Stimulated activated naive CD8-positive, alpha-beta T cell treated with anti-CD3 and anti-CD28 coated beads, Interleukin-15, Interleukin-2, amounts not matched to agents 100 ng/mL and 50 ng/mL, for 24 hours (primary cell): ENCODE data around the gene SEMA3F.

Source experiments
- H3K27ac Mint-ChIP-seq: one replicate; pipeline ENCODE4 v1.8.0; 2021; ENCODE audit warnings: mild to moderate bottlenecking, mixed read lengths
- H3K27me3 Mint-ChIP-seq: one replicate; pipeline ENCODE4 v1.8.0; 2021; ENCODE audit warnings: mixed read lengths
- H3K36me3 Mint-ChIP-seq: one replicate; pipeline ENCODE4 v1.8.0; 2021; ENCODE audit warnings: low read depth, mixed read lengths
- H3K4me1 Mint-ChIP-seq: one replicate; pipeline ENCODE4 v1.8.0; 2021; ENCODE audit warnings: low read depth, mixed read lengths
- H3K4me3 Mint-ChIP-seq: one replicate; pipeline ENCODE4 v1.8.0; 2021; ENCODE audit warnings: mild to moderate bottlenecking, mixed read lengths
- H3K9me3 Mint-ChIP-seq: one replicate; pipeline ENCODE4 v1.8.0; 2021; ENCODE audit warnings: mixed read lengths

The SEMA3F gene

GRCh38 chr3:50157827-50158529 is 2.9 kb downstream of the SEMA3F start:
- H3K4me1 Mint-ChIP-seq, result peaks cover 11% of the 10 kb centered on the region
- no peaks in the 10 kb centered on the region for H3K9me3 Mint-ChIP-seq
- H3K27me3 Mint-ChIP-seq, result peaks cover 37% of the 10 kb centered on the region
- H3K27ac Mint-ChIP-seq, result no peak overlapping the region
- H3K4me3 Mint-ChIP-seq, result no peak overlapping the region
- H3K36me3 Mint-ChIP-seq, result no peaks in the 10 kb centered on the region

DNA sequence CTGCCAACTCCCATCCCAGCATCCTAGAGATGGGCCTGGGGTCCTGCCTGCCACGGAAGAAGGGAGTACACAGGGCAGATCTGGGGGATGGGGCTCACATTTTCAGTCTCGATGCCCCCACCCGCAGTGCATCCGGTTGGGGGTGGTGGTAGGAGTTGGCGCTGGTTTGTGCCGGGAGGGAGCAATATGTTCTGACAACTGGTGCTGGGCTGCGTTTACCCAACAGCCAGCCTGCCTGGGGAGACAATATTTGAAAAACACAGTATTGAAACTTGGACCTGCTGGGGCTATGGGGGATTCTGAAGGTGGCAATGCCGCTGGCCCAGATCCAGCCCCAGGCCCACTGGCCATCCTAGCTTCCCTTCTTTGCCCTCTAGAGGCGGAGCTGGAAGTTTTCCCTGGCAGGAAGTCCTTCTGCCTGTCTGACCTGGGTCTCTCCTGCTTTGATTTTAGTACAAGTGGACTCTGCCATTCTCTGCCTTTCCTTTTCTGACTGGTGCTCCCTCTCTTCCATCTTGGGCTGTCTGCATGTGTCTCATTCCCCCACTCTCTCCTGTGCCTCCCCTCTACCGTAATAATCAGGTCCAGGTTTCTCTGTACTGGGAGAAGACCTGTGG is 3.5 kb downstream of the SEMA3F start:
- no peaks in the 10 kb centered on the region for H3K36me3 Mint-ChIP-seq
- no peak overlapping the region for H3K27ac Mint-ChIP-seq
- H3K4me3 Mint-ChIP-seq, result no peak overlapping the region

GRCh38 chr3:50160561-50160983 is 5.4 kb downstream of the SEMA3F start:
- no peaks in the 10 kb centered on the region for H3K9me3 Mint-ChIP-seq
- peaks cover 22% of the 10 kb centered on the region for H3K27me3 Mint-ChIP-seq
- peaks cover 4% of the 10 kb centered on the region for H3K4me1 Mint-ChIP-seq
- no peaks in the 10 kb centered on the region for H3K36me3 Mint-ChIP-seq
- no peak overlapping the region for H3K27ac Mint-ChIP-seq
- H3K4me3 Mint-ChIP-seq, result no peak overlapping the region

More for the DNA sequence above, 3.5 kb downstream of the SEMA3F start:
- Mint-ChIP-seq H3K27me3 (peaks cover 30% of the 10 kb centered on the region), H3K4me1 (peaks cover 11% of the 10 kb centered on the region), H3K9me3 (no peaks in the 10 kb centered on the region)

DNA sequence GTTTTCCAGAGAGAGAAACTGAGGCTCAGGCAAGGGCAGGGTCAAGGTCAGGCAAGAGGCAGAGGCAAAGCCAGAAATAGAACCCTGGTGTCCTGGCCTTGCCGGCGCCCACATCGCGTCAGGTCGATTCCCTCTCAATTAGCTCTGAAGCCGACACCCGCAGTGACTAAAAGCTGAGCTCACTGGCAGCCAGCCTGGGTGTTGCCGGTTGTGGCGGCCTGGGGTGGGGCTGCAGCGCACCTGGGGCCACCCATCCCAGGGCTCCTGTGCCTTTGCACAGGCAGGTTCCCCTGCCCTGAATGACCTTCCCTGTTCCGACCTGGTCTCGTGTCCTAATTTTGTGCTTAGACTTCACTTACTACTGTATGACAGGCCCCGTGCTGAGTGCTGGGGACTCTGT is 6.2 kb downstream of the SEMA3F start:
- no peak overlapping the region for H3K27ac Mint-ChIP-seq
- H3K36me3 Mint-ChIP-seq, result no peaks in the 10 kb centered on the region
- no peaks in the 10 kb centered on the region for H3K4me1 Mint-ChIP-seq
- peaks cover 15% of the 10 kb centered on the region for H3K27me3 Mint-ChIP-seq
- no peak overlapping the region for H3K4me3 Mint-ChIP-seq
- H3K9me3 Mint-ChIP-seq, result no peaks in the 10 kb centered on the region

GRCh38 chr3:50162034-50162883 is 7.1 kb downstream of the SEMA3F start:
- H3K27ac Mint-ChIP-seq, result no peak overlapping the region
- no peaks in the 10 kb centered on the region for H3K9me3 Mint-ChIP-seq
- no peak overlapping the region for H3K4me3 Mint-ChIP-seq
- H3K27me3 Mint-ChIP-seq, result peaks cover 11% of the 10 kb centered on the region
- H3K4me1 Mint-ChIP-seq, result no peaks in the 10 kb centered on the region
- H3K36me3 Mint-ChIP-seq, result no peaks in the 10 kb centered on the region

DNA sequence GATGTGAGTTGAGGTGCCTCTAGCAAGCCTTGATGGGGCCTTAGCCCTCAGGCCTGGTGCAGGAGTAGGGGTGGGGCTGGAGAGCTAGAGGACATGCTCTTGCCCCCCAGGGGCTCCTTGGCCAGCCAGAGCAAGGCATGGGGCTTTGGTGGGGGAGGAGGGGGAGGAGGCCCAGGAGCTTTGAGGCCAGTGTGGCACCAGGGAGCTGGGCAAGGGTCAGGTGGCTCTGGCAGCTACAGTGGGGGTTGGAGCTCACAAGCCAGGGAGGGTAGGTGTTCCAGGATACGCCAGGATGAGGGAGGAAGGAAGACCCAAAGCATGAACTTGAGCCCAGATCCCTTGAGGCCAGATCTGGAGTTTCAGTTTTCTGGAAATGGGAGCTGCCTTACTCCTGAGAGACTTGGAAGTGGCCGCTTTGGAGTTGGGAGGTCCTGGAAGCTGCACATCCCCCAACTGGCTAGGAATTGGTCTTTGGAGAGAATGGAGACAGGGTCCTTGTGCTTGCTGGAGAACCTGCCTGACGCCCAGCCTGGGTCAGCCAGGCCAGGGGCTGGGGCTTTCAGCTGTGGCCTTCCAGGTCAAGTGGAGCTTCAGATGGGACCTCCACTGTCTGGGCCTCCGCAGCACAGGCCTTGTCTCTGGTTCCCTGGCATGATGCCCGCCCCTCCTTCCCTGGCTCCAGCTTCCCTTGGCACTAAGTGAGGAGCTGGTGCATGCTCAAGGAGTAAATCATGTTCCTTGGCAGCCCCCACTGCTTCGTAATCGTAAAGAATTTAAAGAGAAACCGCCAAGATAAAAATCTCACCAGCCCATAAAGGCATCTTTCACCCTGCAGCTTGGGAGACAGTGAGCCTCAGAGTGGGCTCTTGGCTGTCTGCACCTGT is 8.7 kb downstream of the SEMA3F start:
- Mint-ChIP-seq H3K36me3 (no peaks in the 10 kb centered on the region), H3K9me3 (no peaks in the 10 kb centered on the region), H3K27ac (no peak overlapping the region), H3K4me3 (no peak overlapping the region), H3K4me1 (no peaks in the 10 kb centered on the region), H3K27me3 (peaks cover 2% of the 10 kb centered on the region)

DNA sequence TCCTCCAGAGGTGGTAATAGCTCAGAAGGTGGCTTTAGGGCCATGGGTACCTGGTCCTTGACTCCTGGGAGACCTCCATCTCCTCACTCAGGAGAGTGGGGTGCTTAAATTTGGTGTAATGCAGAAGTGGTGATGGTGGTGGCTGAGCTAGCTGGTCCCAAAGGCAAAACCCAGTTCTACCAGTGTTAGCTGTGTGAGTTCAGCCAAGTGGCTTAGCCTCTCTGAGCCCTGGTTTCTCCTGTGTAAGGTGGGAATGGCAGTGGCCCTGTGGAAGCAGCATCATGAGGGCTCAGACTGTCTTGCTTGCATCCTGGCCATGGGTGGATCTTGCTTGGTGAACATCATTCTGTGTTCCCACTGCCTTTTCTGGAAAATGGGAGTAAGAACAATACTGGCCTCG is 9.4 kb downstream of the SEMA3F start:
- Mint-ChIP-seq H3K36me3 (no peaks in the 10 kb centered on the region), H3K27me3 (no peaks in the 10 kb centered on the region), H3K27ac (no peak overlapping the region), H3K4me3 (no peak overlapping the region), H3K4me1 (no peaks in the 10 kb centered on the region), H3K9me3 (no peaks in the 10 kb centered on the region)

GRCh38 chr3:50164984-50165909 is 10.1 kb downstream of the SEMA3F start:
- no peaks in the 10 kb centered on the region for H3K36me3 Mint-ChIP-seq
- H3K4me3 Mint-ChIP-seq, result no peak overlapping the region
- H3K27ac Mint-ChIP-seq, result no peak overlapping the region
- H3K27me3 Mint-ChIP-seq, result no peaks in the 10 kb centered on the region
- H3K4me1 Mint-ChIP-seq, result no peaks in the 10 kb centered on the region
- H3K9me3 Mint-ChIP-seq, result no peaks in the 10 kb centered on the region

DNA sequence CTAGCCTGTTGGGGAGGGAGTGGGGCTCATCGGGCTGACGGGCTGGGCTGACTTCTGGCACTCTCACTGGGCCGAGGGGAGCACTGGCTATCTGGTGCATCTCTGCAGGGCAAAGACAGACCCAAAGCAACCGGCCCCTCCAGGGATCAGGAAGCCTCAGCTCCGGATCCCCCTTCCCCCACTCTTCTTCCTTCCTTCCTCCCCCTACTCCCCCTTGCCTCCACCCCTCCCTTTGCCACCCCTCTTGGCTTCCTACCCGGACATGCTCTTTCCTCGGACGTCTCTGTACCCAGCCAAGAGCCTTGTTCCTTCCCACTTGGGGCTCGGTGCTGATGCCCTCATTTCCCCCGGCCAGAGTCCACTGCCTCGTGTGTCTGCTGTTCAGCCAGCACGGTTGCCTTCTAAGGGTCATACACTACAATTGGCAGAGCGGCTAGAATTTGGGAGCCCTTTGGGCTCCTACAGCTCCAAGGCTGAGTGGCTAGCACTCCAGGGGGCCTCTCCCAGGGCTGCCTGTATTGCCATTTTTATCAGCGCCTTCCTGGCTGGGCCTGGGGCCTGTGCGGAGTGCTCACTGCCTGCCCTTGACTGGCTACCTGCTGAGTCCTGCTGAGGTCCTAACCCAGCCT is 10.9 kb downstream of the SEMA3F start:
- H3K4me3 Mint-ChIP-seq, result no peak overlapping the region

GRCh38 chr3:50166620-50167019 is 11.5 kb downstream of the SEMA3F start:
- H3K9me3 Mint-ChIP-seq, result no peaks in the 10 kb centered on the region
- no peaks in the 10 kb centered on the region for H3K36me3 Mint-ChIP-seq
- no peak overlapping the region for H3K27ac Mint-ChIP-seq
- H3K4me3 Mint-ChIP-seq, result no peak overlapping the region
- H3K4me1 Mint-ChIP-seq, result no peaks in the 10 kb centered on the region
- H3K27me3 Mint-ChIP-seq, result no peaks in the 10 kb centered on the region

More for the DNA sequence above, 10.9 kb downstream of the SEMA3F start:
- H3K9me3 Mint-ChIP-seq, result no peaks in the 10 kb centered on the region
- no peak overlapping the region for H3K27ac Mint-ChIP-seq
- H3K4me1 Mint-ChIP-seq, result no peaks in the 10 kb centered on the region
- H3K36me3 Mint-ChIP-seq, result no peaks in the 10 kb centered on the region
- H3K27me3 Mint-ChIP-seq, result no peaks in the 10 kb centered on the region

DNA sequence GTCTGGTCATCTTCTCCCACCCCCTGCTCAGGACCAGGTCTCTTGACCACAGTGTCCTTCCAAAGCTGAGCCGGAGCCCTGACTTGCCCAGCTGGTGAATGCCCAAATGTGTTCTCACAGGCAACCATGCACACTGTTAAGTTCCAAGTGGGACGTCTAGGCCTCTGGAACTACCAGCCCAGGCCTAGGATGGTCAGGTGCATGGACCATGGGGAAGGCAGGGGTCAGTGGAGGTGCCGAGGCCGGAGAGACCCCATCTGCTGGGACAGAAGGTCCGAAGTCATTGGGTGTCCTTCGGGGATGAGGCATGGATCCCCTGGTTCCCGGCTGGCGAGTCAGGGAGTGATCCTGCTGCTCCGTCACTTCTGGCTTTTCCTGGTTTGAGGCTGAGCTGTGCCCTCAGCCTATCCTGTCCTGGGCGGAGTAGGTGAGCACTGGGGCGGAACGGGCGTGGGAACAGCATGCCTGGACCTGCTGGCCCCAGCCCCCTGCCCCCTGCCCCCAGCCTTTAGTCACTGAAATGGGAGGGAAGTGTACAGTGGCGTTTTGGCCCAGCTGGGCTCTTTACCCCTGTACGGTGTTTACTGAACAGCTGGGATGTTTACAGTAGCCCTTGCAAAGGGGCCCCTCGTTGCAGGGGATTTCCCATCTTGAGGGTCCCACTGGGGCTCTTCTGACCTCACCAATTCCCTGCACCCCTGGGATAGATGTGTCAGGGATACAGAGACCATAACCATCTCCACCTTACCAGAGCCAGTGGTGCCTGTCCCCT is 12.1 kb downstream of the SEMA3F start:
- no peak overlapping the region for H3K4me3 Mint-ChIP-seq
- H3K27ac Mint-ChIP-seq, result no peak overlapping the region
- H3K4me1 Mint-ChIP-seq, result no peaks in the 10 kb centered on the region
- no peaks in the 10 kb centered on the region for H3K9me3 Mint-ChIP-seq
- no peaks in the 10 kb centered on the region for H3K36me3 Mint-ChIP-seq
- no peaks in the 10 kb centered on the region for H3K27me3 Mint-ChIP-seq

- H3K36me3 Mint-ChIP-seq, result no peaks in the 10 kb centered on the region
- no peak overlapping the region for H3K4me3 Mint-ChIP-seq
- H3K27ac Mint-ChIP-seq, result no peak overlapping the region
- no peaks in the 10 kb centered on the region for H3K9me3 Mint-ChIP-seq
- no peaks in the 10 kb centered on the region for H3K4me1 Mint-ChIP-seq
- no peaks in the 10 kb centered on the region for H3K27me3 Mint-ChIP-seq
Observed at GRCh38 chr3:50167841-50168209, 12.7 kb downstream of the SEMA3F start.

DNA sequence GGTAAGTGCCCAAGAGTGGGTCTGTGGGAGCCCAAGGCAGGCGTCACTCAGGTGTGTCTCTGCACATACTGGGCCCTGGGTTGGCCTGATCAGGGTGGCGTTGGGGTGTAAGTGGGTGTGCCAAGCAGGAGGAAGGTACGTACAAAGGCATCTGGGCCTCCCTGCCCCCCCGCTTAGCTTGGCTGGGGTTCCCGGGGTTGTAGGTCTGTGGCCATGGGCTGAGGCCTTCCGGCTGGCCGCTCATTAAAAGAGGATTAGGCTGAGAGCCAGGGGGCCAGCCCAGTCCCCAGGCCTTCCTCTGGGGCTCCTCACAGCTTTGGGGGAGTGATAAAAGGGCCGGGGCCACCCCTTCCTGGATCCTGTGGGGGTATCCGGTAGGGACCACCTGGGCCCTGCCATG is 13.3 kb downstream of the SEMA3F start:
- Mint-ChIP-seq H3K4me3 (no peak overlapping the region), H3K36me3 (no peaks in the 10 kb centered on the region), H3K4me1 (no peaks in the 10 kb centered on the region), H3K27me3 (no peaks in the 10 kb centered on the region), H3K27ac (no peak overlapping the region), H3K9me3 (no peaks in the 10 kb centered on the region)
